GM12801 (cell line): Measurements from ENCODE around the gene CPXM2.

Source experiments
- TF ChIP-seq, protein P1 (sequence below): IDR thresholded peaks from one replicate; pipeline ENCODE4 v1.5.1; 2011; ENCODE audit warnings: control low read depth; ENCODE audit not compliant: insufficient read length; ENCODE audit errors: extremely low read depth

Gene CPXM2

GRCh38 chr10:123718544-123719060 is 173.0 kb downstream of the CPXM2 start:
- TF ChIP-seq, protein P1, sequence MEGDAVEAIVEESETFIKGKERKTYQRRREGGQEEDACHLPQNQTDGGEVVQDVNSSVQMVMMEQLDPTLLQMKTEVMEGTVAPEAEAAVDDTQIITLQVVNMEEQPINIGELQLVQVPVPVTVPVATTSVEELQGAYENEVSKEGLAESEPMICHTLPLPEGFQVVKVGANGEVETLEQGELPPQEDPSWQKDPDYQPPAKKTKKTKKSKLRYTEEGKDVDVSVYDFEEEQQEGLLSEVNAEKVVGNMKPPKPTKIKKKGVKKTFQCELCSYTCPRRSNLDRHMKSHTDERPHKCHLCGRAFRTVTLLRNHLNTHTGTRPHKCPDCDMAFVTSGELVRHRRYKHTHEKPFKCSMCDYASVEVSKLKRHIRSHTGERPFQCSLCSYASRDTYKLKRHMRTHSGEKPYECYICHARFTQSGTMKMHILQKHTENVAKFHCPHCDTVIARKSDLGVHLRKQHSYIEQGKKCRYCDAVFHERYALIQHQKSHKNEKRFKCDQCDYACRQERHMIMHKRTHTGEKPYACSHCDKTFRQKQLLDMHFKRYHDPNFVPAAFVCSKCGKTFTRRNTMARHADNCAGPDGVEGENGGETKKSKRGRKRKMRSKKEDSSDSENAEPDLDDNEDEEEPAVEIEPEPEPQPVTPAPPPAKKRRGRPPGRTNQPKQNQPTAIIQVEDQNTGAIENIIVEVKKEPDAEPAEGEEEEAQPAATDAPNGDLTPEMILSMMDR, result no peak

GRCh38 chr10:123717336-123717735 is 174.3 kb downstream of the CPXM2 start:
- TF ChIP-seq, protein P1, result no peak

GRCh38 chr10:123715546-123715945 is 176.1 kb downstream of the CPXM2 start:
- TF ChIP-seq, protein P1, result no peak

DNA sequence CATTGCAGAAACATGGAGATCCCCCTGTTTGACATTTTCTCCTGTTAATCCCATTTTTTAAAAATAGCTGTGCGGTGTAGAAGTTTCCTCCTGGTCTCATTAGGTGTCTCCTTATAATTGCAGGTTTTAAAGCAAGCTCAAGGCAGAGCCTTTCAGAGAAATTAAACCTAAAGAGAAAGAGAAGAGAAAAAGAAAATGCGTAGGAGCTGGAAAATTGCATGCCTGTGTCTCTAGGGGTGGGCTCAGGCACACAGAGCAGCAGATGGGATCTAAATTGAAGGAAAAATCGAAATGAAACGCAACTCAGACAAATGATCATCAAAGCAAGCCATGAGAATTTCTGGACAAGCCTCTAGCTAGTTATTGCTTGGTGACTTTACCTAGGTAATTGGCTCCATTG is 185.4 kb downstream of the CPXM2 start:
- TF ChIP-seq, protein P1, result no peak

GRCh38 chr10:123704812-123705211 is 186.8 kb downstream of the CPXM2 start:
- TF ChIP-seq, protein P1, result no peak

DNA sequence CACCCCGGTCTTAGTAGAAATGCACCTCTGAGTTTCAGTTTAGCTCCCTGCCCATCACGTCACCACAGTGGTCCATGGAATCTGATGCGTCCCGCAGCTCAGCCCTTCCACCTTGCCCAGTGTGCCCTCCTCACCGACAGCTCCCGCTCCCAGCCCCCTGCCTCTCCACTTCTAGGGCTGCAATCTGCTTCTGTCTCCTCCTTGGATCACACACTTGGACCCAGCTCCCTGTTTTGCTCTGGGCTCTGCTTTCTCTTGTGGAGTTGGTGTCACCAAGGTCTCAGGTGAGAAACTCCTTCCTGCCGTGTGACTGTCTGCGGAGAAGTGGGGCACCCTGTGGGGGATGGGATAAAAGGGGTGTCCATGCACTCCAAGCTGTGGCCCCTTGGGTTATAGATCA is 187.5 kb downstream of the CPXM2 start:
- TF ChIP-seq, protein P1, result no peak

GRCh38 chr10:123703195-123703790 is 188.3 kb downstream of the CPXM2 start:
- TF ChIP-seq, protein P1, result no peak
